Skin of body (tissue), 2 donors: ENCODE data around the gene ETV6. TPM values are rescaled to one million over a fixed set of nuclear protein-coding genes. Genes with fewer than 3 reads are reported as not detected.
"Not testable (repeated sequence)": the region's sequence is repeated elsewhere in the genome, so short reads cannot be mapped to it uniquely, and the experiment has no call there.

ENCODE experiments used
- DNase-seq: peaks from one replicate; lab custom pipeline; 2025; lab: John Stamatoyannopoulos, UW
- total RNA-seq: library from RNA; depleted of rRNA; stranded (reverse); fragments of >200 nt; gene quantifications from one replicate; pipeline ENCODE4 v1.2.3, GENCODE V29; 2014

The ETV6 gene
- total RNA-seq: 9.0 TPM

DNA sequence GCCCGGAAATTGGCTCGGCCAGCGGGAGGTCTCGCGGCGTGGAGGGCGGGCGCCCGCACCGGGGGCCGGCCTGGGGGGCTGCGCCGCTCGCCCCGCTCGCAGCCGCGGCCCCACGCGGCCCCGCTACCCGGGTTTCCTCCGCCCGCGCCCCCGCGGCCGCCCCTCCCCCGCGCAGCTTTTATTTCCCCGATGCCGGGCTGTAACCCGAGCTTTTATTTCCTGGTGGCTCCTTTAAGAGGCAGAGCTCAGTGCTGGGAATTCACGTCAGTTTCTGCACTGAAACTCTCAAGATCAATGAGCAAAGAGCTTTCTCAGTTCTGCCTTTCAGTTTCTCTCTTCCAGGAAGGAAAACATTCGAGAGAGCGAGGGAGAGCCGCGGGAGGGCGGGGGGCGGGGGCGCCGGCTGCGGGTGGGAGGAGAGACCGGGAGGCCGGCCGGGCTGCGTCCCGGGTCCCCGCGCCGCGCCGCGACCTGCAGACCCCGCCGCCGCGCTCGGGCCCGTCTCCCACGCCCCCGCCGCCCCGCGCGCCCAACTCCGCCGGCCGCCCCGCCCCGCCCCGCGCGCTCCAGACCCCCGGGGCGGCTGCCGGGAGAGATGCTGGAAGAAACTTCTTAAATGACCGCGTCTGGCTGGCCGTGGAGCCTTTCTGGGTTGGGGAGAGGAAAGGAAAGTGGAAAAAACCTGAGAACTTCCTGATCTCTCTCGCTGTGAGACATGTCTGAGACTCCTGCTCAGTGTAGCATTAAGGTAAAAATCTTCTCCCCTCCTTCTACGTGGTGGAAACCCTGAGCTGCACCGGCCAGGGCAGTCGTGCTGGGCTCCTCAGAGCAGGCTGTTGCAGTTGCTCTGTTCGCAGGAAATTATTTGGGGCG, at the start of gene ETV6:
Gene ETV6 (plus strand): TSS at position 262 of the 873 bp plus-strand sequence. CDS start 454 bp downstream, at position 716.
- DNase-seq: peak; percentile 96

DNA sequence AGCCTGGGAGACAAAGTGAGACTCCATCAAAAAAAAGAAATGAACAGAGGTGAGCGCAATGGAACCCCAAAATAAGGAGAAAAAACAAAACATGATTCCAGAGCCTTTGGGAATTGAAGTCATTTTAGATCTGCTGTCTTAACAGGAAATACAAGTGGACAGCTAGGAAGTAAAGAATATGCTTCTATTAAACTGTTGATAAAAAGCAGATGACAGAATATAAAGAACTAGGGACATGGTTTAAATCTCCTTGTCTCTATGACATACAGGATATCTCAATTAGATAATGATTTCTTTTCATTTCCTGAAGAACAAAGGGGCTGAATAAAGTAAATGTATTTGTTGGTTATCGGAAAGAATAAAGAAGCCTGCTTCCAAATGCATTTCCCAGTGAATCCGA, 49.3 kb upstream of the ETV6 start:
- no peak for DNase-seq

DNA sequence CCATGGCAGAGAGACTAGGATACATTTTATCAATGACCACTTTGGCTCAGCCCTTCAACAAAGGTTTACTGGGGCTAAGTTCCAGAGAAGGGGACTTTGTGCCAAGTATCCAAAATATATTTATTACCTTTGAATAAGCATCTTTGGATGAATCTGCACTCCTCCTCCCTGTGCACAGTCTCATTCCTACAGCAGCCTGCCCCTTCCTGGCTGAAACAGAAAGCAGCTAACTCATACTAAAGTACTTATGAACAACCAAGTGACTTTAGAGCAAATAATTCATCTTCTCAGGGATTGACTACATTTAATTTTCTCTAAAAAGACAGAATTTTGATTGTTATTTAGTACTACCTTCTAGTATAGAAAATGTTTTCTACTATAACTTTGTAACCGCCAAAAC, 47.8 kb upstream of the ETV6 start:
- no peak for DNase-seq

DNA sequence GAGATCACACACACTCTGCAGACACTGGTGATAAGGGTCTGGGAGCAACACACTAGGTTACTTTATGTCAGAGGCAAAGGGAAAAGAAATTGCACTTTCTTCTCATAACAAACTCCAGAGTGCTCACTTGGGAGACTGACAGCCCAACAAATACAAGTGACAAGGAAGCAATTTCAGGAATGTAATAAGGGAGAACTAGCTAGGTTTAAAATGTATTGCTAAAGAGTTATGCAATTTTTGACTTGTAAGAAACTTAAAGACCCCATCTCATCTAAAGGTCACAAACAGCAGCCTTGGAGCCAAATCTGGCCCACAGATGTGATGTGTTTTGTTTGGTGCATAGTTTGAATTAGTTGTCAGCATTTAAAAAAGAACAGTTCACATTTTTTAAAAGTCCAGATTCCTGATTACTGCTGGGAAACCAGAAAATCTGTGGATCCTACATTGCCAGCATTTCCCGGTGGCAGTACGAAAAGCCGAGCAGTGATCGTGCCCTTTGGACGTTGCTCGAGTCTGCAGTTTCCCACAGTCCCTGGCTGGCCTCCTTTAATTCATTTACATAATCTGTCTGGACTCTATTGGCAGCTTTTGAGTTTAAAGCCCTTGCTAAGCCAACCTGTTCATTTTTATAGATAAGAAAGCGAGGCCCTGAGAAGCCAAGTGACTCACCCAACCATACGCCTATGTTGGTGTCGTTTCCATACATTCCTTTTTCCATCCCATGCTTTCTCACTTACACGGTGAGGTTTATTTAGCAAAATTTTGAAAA, 42.0 kb upstream of the ETV6 start:
- no peak for DNase-seq

DNA sequence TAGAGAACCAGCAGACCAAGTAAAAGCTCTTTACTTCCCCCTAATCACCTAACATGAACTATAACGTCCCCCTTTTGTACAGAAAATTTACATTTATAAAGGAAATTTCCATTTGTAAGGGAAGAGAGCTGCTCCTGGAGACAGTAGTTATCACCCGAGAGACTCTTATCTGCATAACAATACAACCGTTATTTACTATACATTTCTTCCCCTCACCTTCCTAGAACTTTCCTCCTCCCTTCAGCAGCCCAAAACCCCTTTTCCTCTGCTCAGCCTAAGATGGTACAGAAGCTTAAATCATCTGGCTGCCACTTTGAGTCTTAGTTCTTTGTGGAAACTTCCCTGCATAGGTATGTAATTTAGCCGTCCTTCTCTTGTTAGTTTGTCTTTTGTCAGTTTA, 40.4 kb upstream of the ETV6 start:
- no peak for DNase-seq

DNA sequence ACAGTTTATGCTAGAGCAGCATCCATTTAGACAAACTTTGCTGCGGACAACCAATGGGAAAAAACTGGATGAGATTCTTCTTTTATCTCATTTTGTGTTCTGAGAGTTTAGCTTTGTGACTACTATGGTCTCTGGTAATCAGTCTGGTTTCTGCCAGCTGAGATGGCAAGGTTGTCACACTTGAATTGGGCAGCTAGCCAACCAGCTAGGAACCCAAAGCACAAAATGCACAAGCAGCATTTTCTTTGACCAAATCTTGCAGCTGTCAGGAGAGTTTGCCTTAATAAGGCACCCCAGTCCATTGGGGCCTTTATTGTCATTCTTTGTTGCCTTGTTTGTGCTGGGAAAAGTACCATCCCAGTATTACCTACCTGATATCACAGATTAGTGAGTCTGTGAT, 34.0 kb upstream of the ETV6 start:
- no peak for DNase-seq

DNA sequence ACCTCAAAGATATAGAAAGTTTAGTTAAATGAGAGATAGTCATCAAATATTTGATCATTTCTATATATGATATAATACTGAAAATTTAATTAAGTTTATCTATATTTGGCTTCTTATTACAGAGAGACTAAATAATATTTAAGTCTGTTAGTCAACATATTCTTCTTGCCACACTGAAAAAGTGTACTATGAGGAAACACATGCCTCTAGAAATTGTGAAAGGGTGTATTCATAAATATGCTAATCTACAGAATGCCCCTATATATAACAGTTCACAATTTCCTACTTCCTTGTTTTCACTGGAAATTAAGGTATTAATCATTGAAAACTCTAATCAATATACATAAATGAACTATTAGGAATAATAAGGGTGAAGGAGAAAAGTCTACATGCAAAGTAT, 31.4 kb upstream of the ETV6 start:
- DNase-seq: no peak

DNA sequence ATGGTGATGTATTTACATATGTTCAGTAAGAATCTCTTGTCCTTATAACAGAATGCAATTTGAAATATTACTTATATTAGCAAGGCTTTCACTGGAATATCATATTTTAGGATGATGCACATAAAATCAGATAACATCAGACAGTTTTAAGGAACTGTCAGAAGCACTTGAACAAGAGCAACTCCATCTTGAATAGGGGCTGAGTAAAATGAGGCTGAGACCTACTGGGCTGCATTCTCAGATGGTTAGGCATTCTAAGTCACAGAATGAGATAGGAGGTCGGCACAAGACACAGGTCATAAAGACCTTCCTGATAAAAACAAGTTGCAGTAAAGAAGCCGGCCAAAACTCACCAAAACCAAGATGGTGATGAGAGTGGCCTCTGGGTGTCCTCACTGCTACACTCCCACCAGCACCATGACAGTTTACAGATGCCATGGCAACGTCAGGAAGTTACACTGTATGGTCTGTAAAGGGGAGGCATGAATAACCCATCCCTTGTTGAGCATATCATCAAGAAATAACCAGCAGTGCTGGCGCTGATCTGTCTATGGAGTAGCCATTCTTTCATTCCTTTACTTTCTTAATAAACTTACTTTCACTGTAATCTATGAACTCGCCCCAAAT, 27.6 kb upstream of the ETV6 start:
- no peak for DNase-seq

DNA sequence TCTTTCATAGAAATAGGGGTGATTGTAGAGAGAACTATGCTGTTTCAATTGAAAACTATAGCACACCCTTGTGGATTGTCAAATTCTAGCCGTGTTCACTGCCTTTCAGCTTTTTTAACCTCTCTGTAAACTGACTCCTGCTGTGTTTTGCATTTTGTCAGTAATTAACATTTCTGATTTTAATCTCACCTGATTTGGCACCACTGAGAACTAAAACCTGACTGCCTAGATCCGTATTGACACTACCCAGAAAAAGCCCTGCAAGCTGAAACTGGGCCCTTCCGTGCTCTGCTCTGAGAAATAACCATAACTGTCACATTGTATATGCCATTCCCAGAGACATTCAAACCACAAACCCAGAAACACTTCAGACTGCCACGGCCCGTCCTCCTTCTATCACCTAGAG, 26.6 kb upstream of the ETV6 start:
- no peak for DNase-seq

DNA sequence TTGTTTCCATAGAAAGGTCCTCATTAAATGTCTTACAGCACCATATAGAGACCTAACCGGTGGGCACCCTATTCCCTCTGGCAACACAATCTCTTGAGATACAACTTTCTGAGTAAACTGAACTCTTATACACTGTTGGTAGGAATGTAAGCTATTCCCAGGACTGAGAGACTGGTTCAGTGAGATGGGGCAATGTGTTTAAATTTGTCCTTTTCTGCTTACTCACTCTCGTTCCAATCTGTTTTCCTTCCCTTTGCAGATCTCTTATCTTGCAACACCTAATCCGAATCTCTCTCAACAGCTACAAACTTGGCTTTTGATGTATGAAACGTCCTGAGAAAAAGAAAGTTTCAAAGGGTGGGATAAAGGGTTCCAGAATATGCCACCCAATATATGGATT, 26.1 kb upstream of the ETV6 start:
- DNase-seq: no peak

DNA sequence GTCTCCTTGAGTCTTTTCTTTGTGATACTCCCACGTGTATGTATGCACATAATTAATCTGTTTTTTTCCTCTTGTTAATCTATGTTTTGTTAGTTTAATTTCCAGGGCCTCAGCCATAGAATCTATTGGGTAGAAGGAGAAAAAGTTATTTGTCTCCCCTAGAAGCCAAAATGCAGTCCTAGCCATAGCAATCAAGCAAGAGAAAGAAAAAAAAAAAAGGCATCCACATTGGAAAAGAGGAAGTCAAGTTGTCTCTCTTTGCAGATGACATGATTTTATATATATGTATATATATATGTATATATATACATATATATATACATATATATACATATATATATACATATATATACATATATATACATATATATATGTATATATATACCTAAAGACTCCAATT, 25.4 kb upstream of the ETV6 start:
- DNase-seq: no peak

DNA sequence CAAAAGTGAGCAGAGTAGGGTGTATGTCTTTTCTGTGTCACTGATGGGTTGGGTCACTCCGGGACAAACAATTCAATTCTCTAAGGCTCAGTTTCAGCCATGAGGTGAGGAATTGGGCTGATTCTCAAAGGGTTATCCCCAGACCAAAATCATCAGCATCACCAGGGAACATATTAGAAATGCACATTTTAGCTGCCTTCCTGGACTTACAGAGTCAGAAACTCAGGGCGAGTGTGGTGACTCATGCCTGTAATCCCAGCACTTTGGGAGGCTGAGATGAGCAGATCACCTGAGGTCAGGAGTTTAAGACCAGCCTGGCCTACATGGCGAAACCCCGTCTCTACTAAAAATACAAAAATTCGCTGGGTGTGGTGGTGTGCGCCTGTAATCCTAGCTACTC, 21.8 kb upstream of the ETV6 start:
- not testable (repeated sequence) for DNase-seq

DNA sequence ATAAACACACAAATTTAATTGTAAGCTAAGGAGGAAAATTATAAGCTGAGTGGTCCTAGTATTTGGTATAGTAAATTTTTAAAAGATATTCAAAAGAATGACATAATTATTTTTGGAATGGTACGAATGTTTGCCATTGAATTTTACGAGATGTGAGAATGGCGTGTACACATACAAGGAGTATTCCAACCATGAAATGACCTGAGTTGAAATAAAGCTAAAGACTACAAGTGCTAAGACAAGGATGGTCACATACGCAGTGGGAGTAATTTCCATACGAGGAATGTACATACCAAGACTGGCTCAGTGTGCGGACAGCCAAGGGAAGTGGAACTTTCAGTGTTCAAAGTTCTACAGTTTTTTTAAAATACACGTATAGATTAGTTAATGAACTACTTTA, 21.1 kb upstream of the ETV6 start:
- no peak for DNase-seq

DNA sequence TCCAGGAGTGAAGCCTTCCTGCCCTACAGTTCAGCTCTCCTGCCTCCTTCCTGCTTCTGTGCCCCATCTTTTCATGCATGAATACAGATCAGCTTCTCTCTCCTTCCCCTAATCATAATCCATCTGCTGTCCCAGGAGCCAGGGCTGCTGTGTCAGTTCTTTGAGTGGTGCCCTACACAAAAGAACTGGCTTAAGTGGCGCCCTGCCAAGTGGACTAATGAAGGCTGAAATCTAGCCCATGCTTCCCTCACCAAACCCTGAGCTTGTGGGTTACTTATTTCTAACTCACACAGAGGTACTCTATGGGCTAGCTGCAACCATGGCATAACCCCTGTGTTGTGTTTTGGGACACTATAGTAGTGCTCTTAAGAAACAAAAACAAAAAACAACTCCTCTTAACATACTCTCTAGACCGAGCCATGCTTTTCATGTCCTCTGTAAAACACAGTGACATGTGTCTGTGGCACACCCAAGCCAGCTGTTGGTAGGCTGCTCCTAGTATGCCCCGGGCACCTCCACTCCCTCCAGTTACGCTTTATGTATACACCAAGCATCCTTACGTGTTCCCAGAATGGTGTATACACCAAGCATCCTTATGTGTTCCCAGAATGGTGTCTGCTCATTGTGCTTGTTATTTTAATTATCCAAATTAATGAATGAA, 19.3 kb upstream of the ETV6 start:
- no peak for DNase-seq

DNA sequence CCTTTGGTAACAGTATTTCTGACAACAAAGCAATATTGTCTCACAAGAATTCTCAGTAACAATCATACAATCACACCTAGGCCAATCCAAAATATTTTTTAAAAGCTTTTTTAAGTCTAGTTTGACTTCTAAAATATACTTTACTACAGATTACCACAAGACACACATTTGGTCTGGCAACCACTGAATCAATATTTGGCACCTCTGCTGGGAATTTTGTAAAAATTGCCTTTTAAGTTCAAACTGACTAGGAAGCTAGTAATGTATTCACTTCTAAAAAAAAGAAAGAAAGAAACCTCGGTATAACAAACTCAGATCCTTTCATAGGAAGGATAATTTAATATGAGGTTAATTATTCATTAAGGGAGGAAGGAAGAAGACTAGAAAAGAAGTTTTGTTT, 18.2 kb upstream of the ETV6 start:
- DNase-seq: no peak

DNA sequence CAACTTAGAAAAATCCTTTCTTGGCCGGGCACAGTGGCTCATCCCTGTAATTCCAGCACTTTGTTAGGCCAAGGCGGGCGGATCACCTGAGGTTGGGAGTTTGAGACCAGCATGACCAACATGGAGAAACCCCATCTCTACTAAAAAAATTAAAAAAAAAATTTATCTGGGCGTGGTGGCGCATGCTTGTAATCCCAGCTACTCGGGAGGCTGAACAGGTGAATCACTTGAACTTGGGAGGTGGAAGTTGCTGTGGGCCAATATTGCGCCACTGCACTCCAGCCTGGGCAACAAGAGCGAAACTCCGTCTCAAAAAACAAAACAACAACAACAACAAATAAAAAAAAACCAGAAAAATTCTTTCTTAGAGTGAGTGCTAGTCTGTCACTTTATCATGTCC, 17.6 kb upstream of the ETV6 start:
- DNase-seq: not testable (repeated sequence)

DNA sequence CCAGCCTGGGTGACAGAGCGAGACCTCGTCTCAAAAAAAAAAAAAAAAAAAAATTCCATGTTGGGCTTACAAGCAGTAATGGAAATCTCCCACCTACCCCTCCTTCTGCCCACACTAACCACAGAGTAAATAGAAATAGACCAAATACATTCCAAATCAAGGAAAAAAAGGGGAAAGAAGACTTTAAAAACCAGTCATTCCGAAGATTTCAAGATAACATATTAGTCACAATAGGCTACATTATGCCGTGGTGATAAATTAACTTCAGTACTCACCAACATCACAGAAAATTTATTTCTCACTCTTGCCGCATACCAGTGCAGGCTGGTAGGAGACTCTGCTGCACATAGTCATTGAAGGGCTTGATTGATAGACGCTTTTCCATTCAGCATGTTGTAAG, 15.5 kb upstream of the ETV6 start:
- DNase-seq: no peak

DNA sequence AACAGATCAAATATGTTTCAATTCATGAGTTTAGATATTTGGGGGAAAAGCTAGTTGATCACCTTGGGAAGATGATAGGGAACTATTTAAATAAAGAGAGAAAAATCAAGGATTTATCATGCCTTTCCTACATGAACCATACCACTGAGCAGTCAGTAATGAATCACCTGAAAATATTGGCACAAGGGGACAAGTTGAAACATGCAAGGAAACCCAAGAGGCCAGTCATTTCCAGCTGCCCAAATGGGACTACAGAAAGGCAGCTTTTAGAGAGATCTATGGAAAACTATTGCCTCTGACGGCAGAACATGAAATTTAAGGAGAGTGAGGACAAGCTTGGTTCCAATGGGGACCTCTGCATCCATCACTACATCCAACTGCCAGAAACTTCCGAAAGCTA, 14.1 kb upstream of the ETV6 start:
- DNase-seq: no peak

DNA sequence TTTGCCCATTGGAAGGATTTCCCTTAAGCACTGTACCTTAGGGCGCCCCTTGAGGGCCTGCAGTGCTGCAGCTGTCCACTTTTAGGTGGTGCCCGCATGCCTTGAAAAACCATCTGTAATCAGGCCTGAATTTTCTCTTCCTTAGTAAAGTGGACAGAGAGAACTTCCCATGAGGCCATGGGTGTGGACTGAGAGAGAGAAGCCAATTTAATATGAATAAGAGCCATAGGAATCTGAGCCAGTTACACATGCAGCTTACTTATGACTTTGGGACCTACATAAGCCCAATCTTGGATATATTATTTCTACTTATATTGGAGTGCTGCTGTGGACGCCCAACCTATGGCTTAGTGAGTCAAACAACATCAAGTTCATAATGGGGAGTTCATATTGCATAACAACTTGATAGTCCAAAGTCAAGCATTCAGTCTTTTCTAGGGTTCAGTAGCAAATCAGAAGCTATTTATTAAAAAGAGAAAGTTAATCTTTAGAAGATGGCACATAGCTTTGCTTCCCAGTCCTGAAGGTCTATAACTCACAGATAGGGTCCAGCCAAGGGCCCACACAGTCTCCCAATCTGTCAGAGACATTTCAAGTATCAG, 11.1 kb upstream of the ETV6 start:
- DNase-seq: no peak

DNA sequence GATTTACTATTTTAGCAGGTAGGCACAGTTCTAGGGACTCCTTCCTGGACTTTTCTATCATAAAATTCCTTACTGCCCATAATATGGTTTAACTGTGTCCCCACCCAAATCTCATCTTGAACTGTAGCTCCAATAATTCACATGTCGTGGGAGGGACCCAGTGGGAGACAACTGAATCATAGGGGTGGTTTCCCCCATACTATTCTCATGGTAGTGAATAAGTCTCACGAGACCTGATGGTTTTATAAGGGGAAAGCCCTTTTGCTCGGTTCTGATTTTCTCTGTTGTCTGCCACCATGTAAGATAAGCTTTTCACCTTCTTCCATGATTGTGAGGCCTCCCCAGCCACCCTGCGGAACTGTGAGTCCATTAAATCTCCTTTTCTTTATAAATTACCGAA, 10.0 kb upstream of the ETV6 start:
- no peak for DNase-seq

DNA sequence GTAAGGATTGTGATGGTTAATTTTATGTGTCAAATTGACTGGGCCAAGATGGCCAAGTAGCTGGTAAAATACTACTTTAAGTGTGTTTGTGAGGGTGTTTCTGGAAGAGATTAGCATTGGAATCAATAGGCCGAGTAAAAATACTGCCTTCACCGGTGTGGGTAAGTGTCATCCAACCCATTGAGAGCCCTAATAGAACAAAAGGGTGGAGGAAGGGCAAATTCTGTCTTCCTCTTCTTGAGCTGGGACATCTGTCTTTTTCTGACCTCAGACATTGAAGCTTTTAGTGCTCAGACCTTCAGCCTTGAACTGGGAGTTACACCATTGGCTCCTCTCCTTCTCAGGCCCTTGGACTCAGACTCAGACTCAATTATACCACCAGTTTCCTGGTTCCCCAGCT, 8.0 kb upstream of the ETV6 start:
- DNase-seq: no peak
